ENCODE measurements around the gene TRIM56. TPM values are rescaled to one million over a fixed set of nuclear protein-coding genes. Genes with fewer than 3 reads are reported as not detected.
A peak's percentile ranks its signal among the peaks of the same experiment; 100 is the strongest.

TRIM56 gene
- total RNA-seq, 1 experiment from 2014 or later: 44.5 TPM

GRCh38 chr7:101077303-101078086 lies 7.8 kb upstream of the TRIM56 start:
- peak; percentile 89 for DNase-seq
- Mint-ChIP-seq H3K4me1 (ENCODE audit: low read depth, unreplicated experiment) (peaks cover 16% of the 10 kb centered on the region), H3K4me3 (ENCODE audit: low read depth, unreplicated experiment) (no peak overlapping the region), H3K9me3 (ENCODE audit: low read depth, unreplicated experiment) (no peaks in the 10 kb centered on the region), H3K36me3 (ENCODE audit: insufficient read depth, unreplicated experiment) (no peaks in the 10 kb centered on the region), H3K27ac (ENCODE audit: unreplicated experiment) (no peak overlapping the region), H3K27me3 (ENCODE audit: unreplicated experiment) (peaks cover 24% of the 10 kb centered on the region)
- no TSS peak for BruUV-seq (replicated peaks)
- CTCF ChIA-PET: interaction anchor here (0.5 to 1.2 kb wide), 4 partner anchors 112 to 205 kb away, joined by 3 to 14 read pairs (median 5); partner anchors contain the start of gene UFSP1
- TF ChIP-seq CTCF (IDR thresholded peaks at IDR 0.05; ENCODE audit: unreplicated experiment): peak; percentile 72
- intact Hi-C loops (cut with micrococcal nuclease; ENCODE audit: unreplicated experiment): no loop called here

- CTCF ChIA-PET: interaction anchor here (0.7 kb wide), 1 partner anchor 398 kb away, joined by 3 read pairs; no protein-coding TSS in a partner anchor
- TF ChIP-seq CTCF (IDR thresholded peaks at IDR 0.05; ENCODE audit: unreplicated experiment): no peak
- Mint-ChIP-seq H3K36me3 (ENCODE audit: insufficient read depth, unreplicated experiment) (peaks cover 13% of the 10 kb centered on the region), H3K27ac (ENCODE audit: unreplicated experiment) (peak overlapping the region; percentile 39), H3K4me1 (ENCODE audit: low read depth, unreplicated experiment) (peaks cover 19% of the 10 kb centered on the region), H3K9me3 (ENCODE audit: low read depth, unreplicated experiment) (no peaks in the 10 kb centered on the region), H3K27me3 (ENCODE audit: unreplicated experiment) (no peaks in the 10 kb centered on the region), H3K4me3 (ENCODE audit: low read depth, unreplicated experiment) (no peak overlapping the region)
- no peak for DNase-seq
- intact Hi-C loops (cut with micrococcal nuclease; ENCODE audit: unreplicated experiment): no loop called here
- no TSS peak for BruUV-seq (replicated peaks)
Measured at GRCh38 chr7:101081432-101081831, 3.8 kb upstream of the TRIM56 start.

GRCh38 chr7:101084865-101085161 lies 468 bp upstream of the TRIM56 start:
- intact Hi-C loops (cut with micrococcal nuclease; ENCODE audit: unreplicated experiment): no loop called here
- Mint-ChIP-seq H3K27me3 (ENCODE audit: unreplicated experiment) (no peaks in the 10 kb centered on the region), H3K4me3 (ENCODE audit: low read depth, unreplicated experiment) (peak overlapping the region; percentile 76), H3K36me3 (ENCODE audit: insufficient read depth, unreplicated experiment) (peaks cover 36% of the 10 kb centered on the region), H3K27ac (ENCODE audit: unreplicated experiment) (peak overlapping the region; percentile 32), H3K4me1 (ENCODE audit: low read depth, unreplicated experiment) (peaks cover 11% of the 10 kb centered on the region), H3K9me3 (ENCODE audit: low read depth, unreplicated experiment) (no peaks in the 10 kb centered on the region)
- TF ChIP-seq CTCF (IDR thresholded peaks at IDR 0.05; ENCODE audit: unreplicated experiment): no peak
- CTCF ChIA-PET: interaction anchor here (0.7 to 1.6 kb wide), 5 partner anchors 10 to 233 kb away, joined by 3 to 7 read pairs (median 3); partner anchors contain the start of genes FIS1 and SLC12A9
- DNase-seq: no peak
- BruUV-seq (replicated peaks): no TSS peak

GRCh38 chr7:101087334-101088068 lies 2.2 kb downstream of the TRIM56 start:
- H3K27ac Mint-ChIP-seq (ENCODE audit: unreplicated experiment): no peak overlapping the region
- peaks cover 57% of the 10 kb centered on the region for H3K36me3 Mint-ChIP-seq (ENCODE audit: insufficient read depth, unreplicated experiment)
- peaks cover 11% of the 10 kb centered on the region for H3K4me1 Mint-ChIP-seq (ENCODE audit: low read depth, unreplicated experiment)
- DNase-seq: no peak
- intact Hi-C loops (cut with micrococcal nuclease; ENCODE audit: unreplicated experiment): no loop called here
- H3K4me3 Mint-ChIP-seq (ENCODE audit: low read depth, unreplicated experiment): no peak overlapping the region
- no peaks in the 10 kb centered on the region for H3K9me3 Mint-ChIP-seq (ENCODE audit: low read depth, unreplicated experiment)
- CTCF ChIA-PET: no interaction called here
- TF ChIP-seq CTCF (IDR thresholded peaks at IDR 0.05; ENCODE audit: unreplicated experiment): no peak
- no peaks in the 10 kb centered on the region for H3K27me3 Mint-ChIP-seq (ENCODE audit: unreplicated experiment)
- BruUV-seq (replicated peaks): no TSS peak
